Ishikawa (cell line): ENCODE measurements around the gene SORD.

Source experiments
- CEBPB ChIP-seq: IDR thresholded peaks from 2 replicates; pipeline ENCODE4 v1.6.1; 2012
- CREB1 ChIP-seq: IDR thresholded peaks from 2 replicates; pipeline ENCODE4 v1.6.1; 2012; ENCODE audit warnings: low read depth
- EGR1 ChIP-seq: IDR thresholded peaks from 2 replicates; pipeline ENCODE4 v1.6.1; 2012
- EP300 ChIP-seq: IDR thresholded peaks from 2 replicates; pipeline ENCODE4 v1.6.1; 2012; ENCODE audit warnings: borderline replicate concordance
- FOXM1 ChIP-seq: IDR thresholded peaks from 2 replicates; pipeline ENCODE4 v1.6.1; 2012; ENCODE audit warnings: low read depth, borderline replicate concordance
- MAX ChIP-seq: IDR thresholded peaks from 2 replicates; pipeline ENCODE4 v1.6.1; 2012
- NFIC ChIP-seq: IDR thresholded peaks from 2 replicates; pipeline ENCODE4 v1.6.1; 2012
- RAD21 ChIP-seq: IDR thresholded peaks from 2 replicates; pipeline ENCODE4 v1.6.1; 2012; ENCODE audit warnings: low read depth
- TAF1 ChIP-seq: IDR thresholded peaks from 2 replicates; pipeline ENCODE4 v1.6.1; 2012; ENCODE audit warnings: low read depth, mild to moderate bottlenecking
- TCF12 ChIP-seq: IDR thresholded peaks from 2 replicates; pipeline ENCODE4 v1.6.1; 2012; ENCODE audit warnings: low read depth
- TEAD4 ChIP-seq: IDR thresholded peaks from 2 replicates; pipeline ENCODE4 v1.6.1; 2012
- YY1 ChIP-seq: IDR thresholded peaks from 2 replicates; pipeline ENCODE4 v1.6.1; 2012; ENCODE audit warnings: low read depth
- ZBTB7A ChIP-seq: IDR thresholded peaks from 2 replicates; pipeline ENCODE4 v1.6.1; 2012; ENCODE audit warnings: low read depth
- TF ChIP-seq, protein P1 (sequence below): IDR thresholded peaks from 2 replicates; pipeline ENCODE4 v1.6.1; 2012
- TF ChIP-seq, protein P2 (sequence below): IDR thresholded peaks from 2 replicates; pipeline ENCODE4 v1.6.1; 2012; ENCODE audit warnings: low read depth, mild to moderate bottlenecking

The SORD gene

DNA sequence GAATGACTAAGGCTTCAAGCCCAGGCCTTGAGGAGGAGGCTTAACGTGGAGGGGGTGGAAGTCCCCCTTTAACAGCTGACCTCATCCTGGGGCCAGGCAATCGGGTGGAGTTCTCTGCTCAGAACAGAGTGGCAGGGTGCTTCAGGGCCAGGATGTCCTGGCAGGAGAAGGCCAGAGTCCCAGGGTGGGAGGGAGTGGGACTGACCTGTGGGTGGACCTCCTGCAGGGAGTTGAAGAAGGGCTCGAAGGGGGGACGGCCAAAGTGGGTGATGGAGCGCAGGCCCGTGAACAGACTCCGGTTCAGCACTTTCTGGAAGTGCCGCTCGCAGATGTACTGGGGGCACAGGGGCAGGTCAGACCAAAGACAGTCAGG, 71.3 kb downstream of the SORD start:
- TF ChIP-seq TEAD4, result no peak
- no peak for TF ChIP-seq YY1
- TF ChIP-seq, protein P1, sequence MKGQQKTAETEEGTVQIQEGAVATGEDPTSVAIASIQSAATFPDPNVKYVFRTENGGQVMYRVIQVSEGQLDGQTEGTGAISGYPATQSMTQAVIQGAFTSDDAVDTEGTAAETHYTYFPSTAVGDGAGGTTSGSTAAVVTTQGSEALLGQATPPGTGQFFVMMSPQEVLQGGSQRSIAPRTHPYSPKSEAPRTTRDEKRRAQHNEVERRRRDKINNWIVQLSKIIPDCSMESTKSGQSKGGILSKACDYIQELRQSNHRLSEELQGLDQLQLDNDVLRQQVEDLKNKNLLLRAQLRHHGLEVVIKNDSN, result no peak
- TF ChIP-seq, protein P2, sequence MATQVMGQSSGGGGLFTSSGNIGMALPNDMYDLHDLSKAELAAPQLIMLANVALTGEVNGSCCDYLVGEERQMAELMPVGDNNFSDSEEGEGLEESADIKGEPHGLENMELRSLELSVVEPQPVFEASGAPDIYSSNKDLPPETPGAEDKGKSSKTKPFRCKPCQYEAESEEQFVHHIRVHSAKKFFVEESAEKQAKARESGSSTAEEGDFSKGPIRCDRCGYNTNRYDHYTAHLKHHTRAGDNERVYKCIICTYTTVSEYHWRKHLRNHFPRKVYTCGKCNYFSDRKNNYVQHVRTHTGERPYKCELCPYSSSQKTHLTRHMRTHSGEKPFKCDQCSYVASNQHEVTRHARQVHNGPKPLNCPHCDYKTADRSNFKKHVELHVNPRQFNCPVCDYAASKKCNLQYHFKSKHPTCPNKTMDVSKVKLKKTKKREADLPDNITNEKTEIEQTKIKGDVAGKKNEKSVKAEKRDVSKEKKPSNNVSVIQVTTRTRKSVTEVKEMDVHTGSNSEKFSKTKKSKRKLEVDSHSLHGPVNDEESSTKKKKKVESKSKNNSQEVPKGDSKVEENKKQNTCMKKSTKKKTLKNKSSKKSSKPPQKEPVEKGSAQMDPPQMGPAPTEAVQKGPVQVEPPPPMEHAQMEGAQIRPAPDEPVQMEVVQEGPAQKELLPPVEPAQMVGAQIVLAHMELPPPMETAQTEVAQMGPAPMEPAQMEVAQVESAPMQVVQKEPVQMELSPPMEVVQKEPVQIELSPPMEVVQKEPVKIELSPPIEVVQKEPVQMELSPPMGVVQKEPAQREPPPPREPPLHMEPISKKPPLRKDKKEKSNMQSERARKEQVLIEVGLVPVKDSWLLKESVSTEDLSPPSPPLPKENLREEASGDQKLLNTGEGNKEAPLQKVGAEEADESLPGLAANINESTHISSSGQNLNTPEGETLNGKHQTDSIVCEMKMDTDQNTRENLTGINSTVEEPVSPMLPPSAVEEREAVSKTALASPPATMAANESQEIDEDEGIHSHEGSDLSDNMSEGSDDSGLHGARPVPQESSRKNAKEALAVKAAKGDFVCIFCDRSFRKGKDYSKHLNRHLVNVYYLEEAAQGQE, result no peak
- no peak for TF ChIP-seq TCF12
- no peak for TF ChIP-seq CEBPB
- TF ChIP-seq CREB1, result no peak
- TF ChIP-seq ZBTB7A, result no peak
- no peak for TF ChIP-seq NFIC
- no peak for TF ChIP-seq EP300
- TF ChIP-seq RAD21, result no peak
- TF ChIP-seq MAX, result no peak
- no peak for TF ChIP-seq FOXM1
- no peak for TF ChIP-seq TAF1
- TF ChIP-seq EGR1, result no peak

- TF ChIP-seq TAF1 (no peak), CREB1 (no peak), CEBPB (no peak), EP300 (no peak), FOXM1 (no peak), MAX (no peak), RAD21 (no peak), YY1 (no peak), TCF12 (no peak), NFIC (no peak), EGR1 (no peak), TEAD4 (no peak), ZBTB7A (no peak)
- TF ChIP-seq, protein P1, result no peak
- TF ChIP-seq, protein P2, result no peak
Observed at GRCh38 chr15:45095661-45096060, 72.7 kb downstream of the SORD start.

DNA sequence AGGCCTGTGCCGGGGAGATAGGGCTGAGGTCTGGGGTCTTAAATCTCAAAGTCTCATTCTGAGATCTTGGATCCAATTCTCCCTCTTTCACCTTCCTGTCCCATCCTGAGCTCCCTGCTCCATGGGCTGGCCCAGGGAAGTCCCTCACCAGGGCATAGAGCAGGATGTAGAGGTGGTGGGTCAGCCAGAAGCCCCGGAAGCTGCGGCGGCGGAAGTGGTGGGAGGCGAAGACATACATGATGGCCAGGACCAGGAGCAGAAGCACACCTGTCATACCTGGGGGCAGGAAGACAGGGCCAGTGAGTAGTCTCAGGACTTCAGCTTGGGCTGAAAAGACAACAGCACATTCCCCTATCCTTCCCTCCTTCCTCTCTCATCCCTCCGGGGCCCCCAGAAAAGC, 74.5 kb downstream of the SORD start:
- TF ChIP-seq ZBTB7A (no peak), RAD21 (no peak), FOXM1 (no peak), TAF1 (no peak), NFIC (no peak)
- TF ChIP-seq, protein P1, result no peak

GRCh38 chr15:45099549-45100165, 76.7 kb downstream of the SORD start:
- no peak for TF ChIP-seq ZBTB7A
- TF ChIP-seq CEBPB, result no peak
- TF ChIP-seq TEAD4, result no peak
- TF ChIP-seq EGR1, result no peak
- no peak for TF ChIP-seq CREB1
- TF ChIP-seq YY1, result no peak
- TF ChIP-seq FOXM1, result no peak
- no peak for TF ChIP-seq NFIC
- TF ChIP-seq, protein P1, result no peak
- no peak for TF ChIP-seq MAX
- no peak for TF ChIP-seq EP300
- no peak for TF ChIP-seq RAD21
- TF ChIP-seq TCF12, result no peak
- TF ChIP-seq, protein P2, result no peak
- no peak for TF ChIP-seq TAF1
